AG04450 (cell line): ENCODE measurements around the gene SLC8A1. TPM values are rescaled to one million over a fixed set of nuclear protein-coding genes. Genes with fewer than 3 reads are reported as not detected.

Source experiments
- CTCF ChIA-PET: fragments of 300-600, 350-600 bp; formaldehyde crosslinking; extraction: SDS; loops from one replicate; lab custom pipeline; 2022; ENCODE audit warnings: antibody characterized with exemption, inconsistent platforms; lab: Charles Lee
- POLR2A ChIA-PET: fragments of 350-600 bp; formaldehyde crosslinking; extraction: SDS; loops from one replicate; lab custom pipeline; 2021; ENCODE audit warnings: antibody characterized with exemption, inconsistent platforms; lab: Yijun Ruan, JAX
- DNase-seq: peaks from one replicate; pipeline ENCODE4 v3.0.0-alpha.2; 2011; ENCODE audit warnings: low read depth, low spot score
- H3K27ac ChIP-seq: one replicate; pipeline ENCODE4 v1.5.1; 2012; ENCODE audit warnings: low read depth, low read length, control low read depth
- H3K27me3 ChIP-seq: one replicate; pipeline ENCODE4 v1.6.0; 2012; ENCODE audit warnings: low read length; ENCODE audit not compliant: control insufficient read depth, insufficient read depth
- H3K4me3 ChIP-seq: 2 replicates; pipeline ENCODE4 v1.5.1; 2011; ENCODE audit warnings: mild to moderate bottlenecking, low read depth, low read length, control low read depth
- H3K9me3 ChIP-seq: 2 replicates; pipeline ENCODE4 v1.5.1; 2012; ENCODE audit warnings: low read length; ENCODE audit not compliant: control insufficient read depth, insufficient read depth
- polyA plus RNA-seq: library from polyadenylated mRNA; depleted of rRNA; stranded (reverse); fragments of >200 nt; gene quantifications from 2 replicates; pipeline ENCODE4 v1.2.3, GENCODE V29; 2011
- TF ChIP-seq, protein P1 (sequence below): IDR thresholded peaks from 2 replicates; pipeline ENCODE4 v1.5.1; 2011; ENCODE audit warnings: low read depth, low read length, control low read depth, inconsistent platforms

SLC8A1 gene
- polyA plus RNA-seq, 1 experiment = 19.3 TPM

DNA sequence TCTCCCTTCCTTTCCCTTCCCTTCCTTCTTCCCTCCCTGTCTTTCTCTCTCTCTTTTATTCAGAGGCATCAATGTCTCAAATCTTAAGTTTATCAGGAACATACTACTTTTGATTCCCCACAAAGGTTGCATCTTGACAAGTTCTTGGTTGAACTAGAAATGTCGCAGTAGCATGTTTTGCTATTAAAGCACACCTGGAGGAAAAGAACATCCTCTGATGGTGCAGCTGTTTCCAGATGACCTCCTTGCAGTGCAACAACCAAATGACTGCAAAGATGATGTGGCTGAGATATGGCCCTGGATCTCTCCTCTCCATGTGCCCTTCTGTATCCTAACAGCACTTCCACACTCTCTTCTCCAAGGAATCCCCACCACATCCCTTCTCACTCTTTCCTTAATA lies 127.2 kb downstream of the SLC8A1 start:
- DNase-seq = no peak
- Histone ChIP-seq H3K4me3 (no peak overlapping the region), H3K9me3 (no peaks in the 10 kb centered on the region), H3K27ac (no peak overlapping the region), H3K27me3 (no peaks in the 10 kb centered on the region)
- POLR2A ChIA-PET = no interaction called here
- CTCF ChIA-PET = no interaction called here
- TF ChIP-seq, protein P1, sequence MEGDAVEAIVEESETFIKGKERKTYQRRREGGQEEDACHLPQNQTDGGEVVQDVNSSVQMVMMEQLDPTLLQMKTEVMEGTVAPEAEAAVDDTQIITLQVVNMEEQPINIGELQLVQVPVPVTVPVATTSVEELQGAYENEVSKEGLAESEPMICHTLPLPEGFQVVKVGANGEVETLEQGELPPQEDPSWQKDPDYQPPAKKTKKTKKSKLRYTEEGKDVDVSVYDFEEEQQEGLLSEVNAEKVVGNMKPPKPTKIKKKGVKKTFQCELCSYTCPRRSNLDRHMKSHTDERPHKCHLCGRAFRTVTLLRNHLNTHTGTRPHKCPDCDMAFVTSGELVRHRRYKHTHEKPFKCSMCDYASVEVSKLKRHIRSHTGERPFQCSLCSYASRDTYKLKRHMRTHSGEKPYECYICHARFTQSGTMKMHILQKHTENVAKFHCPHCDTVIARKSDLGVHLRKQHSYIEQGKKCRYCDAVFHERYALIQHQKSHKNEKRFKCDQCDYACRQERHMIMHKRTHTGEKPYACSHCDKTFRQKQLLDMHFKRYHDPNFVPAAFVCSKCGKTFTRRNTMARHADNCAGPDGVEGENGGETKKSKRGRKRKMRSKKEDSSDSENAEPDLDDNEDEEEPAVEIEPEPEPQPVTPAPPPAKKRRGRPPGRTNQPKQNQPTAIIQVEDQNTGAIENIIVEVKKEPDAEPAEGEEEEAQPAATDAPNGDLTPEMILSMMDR = no peak

DNA sequence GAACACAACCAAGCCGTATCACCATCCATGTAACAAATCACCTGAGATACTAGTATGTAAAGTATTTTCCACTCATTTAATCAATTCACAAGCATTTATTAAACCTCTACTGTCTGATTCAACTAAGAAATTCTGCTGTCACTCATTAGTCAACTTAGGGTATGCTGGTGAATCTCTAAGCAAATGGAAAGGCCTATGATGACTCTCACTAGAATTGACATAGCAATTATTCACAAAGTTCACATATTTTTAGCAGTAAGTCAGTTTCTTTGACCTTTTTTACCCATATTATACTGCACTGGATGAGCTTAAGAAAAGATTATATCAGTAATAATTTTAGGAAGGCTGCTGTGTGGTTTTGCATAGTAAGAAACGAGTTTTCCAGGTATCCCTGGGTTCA lies 130.1 kb downstream of the SLC8A1 start:
- DNase-seq = no peak
- H3K9me3 ChIP-seq = no peaks in the 10 kb centered on the region
- no peak overlapping the region for H3K4me3 ChIP-seq
- ChIA-PET POLR2A (no interaction called here), CTCF (no interaction called here)
- no peaks in the 10 kb centered on the region for H3K27me3 ChIP-seq
- TF ChIP-seq, protein P1 = no peak
- no peak overlapping the region for H3K27ac ChIP-seq

DNA sequence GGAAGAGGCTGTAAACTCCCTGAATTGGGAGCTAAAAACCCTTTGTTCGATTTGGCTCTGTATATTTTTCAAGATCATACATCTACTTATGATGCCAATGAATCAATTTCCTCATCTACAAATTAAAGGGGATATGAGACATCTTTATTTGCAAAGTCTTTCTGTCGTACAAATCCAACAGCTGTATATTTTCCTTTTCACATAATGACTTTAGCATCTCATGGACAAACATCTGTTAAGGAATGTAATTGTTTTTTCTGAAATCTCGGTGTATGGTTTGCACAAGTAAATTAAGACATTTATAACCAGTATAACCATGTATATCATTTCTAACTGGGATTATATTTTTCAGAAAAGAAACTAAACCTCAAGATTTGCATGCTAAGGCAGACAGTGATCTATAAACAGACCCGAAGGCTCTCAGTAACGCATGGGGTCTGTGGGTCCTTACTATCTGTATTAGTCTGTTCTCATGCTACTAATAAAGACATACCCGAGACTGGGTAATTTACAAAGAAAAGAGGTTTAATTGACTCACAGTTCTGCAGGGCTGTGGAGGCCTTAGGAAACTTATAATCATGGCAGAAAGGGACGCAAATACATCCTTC lies 130.8 kb downstream of the SLC8A1 start:
- no peak overlapping the region for H3K27ac ChIP-seq
- POLR2A ChIA-PET = no interaction called here
- CTCF ChIA-PET = no interaction called here

DNA sequence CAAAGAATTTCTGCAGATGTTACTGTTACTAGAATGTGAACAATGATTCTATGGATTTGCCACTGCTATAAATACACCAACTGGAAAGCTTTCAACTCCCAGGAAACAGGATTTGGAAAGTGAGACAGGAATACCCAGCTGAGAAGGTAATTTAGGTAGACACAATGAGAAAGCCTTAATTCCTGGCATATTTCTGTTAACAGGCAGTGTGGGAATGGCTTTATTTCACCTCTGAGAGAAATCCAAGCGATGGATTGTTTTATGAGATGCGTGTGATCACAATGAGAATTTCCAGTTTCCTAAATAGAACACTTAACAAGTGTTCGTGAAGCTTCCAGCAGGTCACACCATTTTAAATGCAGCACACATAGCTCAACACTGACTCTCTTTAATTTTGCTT lies 133.0 kb downstream of the SLC8A1 start:
- H3K9me3 ChIP-seq = no peaks in the 10 kb centered on the region
- TF ChIP-seq, protein P1 = no peak
- H3K4me3 ChIP-seq = no peak overlapping the region
- POLR2A ChIA-PET = no interaction called here
- no peaks in the 10 kb centered on the region for H3K27me3 ChIP-seq
- DNase-seq = no peak
- CTCF ChIA-PET = interaction anchor here (0.6 to 1.2 kb wide), 2 partner anchors 74 to 129 kb away, joined by 3 read pairs; no protein-coding TSS in a partner anchor
- no peak overlapping the region for H3K27ac ChIP-seq

More for the DNA sequence above, 130.8 kb downstream of the SLC8A1 start:
- Histone ChIP-seq H3K9me3 (no peaks in the 10 kb centered on the region), H3K27me3 (no peaks in the 10 kb centered on the region), H3K4me3 (no peak overlapping the region)
- TF ChIP-seq, protein P1 = no peak
- DNase-seq = no peak

DNA sequence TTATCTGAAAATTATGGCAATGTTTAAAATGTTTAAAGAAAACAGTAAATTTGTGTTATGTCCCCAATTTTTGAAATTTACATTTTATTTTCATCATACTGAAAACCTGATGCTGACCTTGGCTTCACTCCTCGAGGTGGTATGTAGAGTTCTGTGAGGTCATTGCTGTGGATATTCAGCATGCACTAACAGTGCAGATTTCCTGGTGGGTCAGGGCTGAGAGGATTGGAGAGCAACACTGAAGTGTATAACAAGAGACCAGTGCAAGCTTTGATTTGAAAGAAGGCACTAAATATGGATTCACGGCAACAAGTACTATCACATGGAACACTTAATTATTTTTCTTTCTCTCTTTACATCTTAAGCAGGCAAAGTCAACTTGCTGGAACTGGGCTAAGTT lies 134.1 kb downstream of the SLC8A1 start:
- Histone ChIP-seq H3K27ac (no peak overlapping the region), H3K27me3 (no peaks in the 10 kb centered on the region), H3K9me3 (no peaks in the 10 kb centered on the region), H3K4me3 (no peak overlapping the region)
- DNase-seq = no peak
- TF ChIP-seq, protein P1 = no peak
- ChIA-PET CTCF (no interaction called here), POLR2A (no interaction called here)
